Measurements from ENCODE around the gene DSN1. TPM values are rescaled to one million over a fixed set of nuclear protein-coding genes. Genes with fewer than 3 reads are reported as not detected.

The DSN1 gene
- total and polyA plus RNA-seq, 10 of the 15 experiments (the other 5 are each of a cell fraction or from before 2014, with no cell fraction given), result 15.3 to 33.1 (median 21.7) TPM

DNA sequence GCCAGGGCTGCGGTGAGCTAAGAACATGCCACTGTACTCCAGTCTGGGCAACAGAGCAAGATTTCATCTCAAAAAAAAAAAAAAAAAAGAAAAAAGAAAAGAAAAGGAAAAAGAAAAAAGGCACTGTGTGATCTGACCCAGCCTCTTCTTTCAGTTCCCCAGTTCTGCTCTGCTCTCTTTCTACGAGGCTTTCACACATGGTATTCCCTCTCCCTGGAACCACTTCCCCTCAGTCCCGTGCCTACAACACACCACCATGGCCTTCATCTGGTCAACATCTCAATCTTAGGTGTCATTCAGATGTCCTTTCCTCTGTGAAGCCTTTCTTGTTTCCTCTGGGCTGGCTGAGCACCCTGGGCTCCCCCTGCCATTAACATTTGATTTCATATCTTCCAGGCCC lies 2.3 kb upstream of the DSN1 start:
- POLR2A ChIA-PET, result interaction anchor here (0.6 kb wide), 1 partner anchor 82 kb away, joined by 5 read pairs; no protein-coding TSS in a partner anchor
- Histone ChIP-seq H4K20me1 (ENCODE audit: control insufficient read depth, insufficient read depth) (no peaks in the 10 kb centered on the region), H3K4me2 (ENCODE audit: control insufficient read depth, insufficient read depth) (no peak overlapping the region), H3K27ac (ENCODE audit: control insufficient read depth, insufficient read depth) (no peak overlapping the region), H3K4me3 (no peak overlapping the region), H3K36me3 (ENCODE audit: control insufficient read depth in 2 of 2, insufficient read depth in 2 of 2, low read length in 1 of 2) (no peaks in the 10 kb centered on the region), H3K79me2 (ENCODE audit: control insufficient read depth, insufficient read depth, low read length) (peaks cover 10% of the 10 kb centered on the region), H3K4me1 (ENCODE audit: control insufficient read depth, insufficient read depth, low read length) (peaks cover 35% of the 10 kb centered on the region), H3K9ac (ENCODE audit: control insufficient read depth, insufficient read depth, low read length) (no peak overlapping the region), H3K9me3 (replicated peaks; ENCODE audit: control insufficient read depth, insufficient read depth, low read length) (no peaks in the 10 kb centered on the region), H2AFZ (ENCODE audit: control insufficient read depth, low read depth, low read length) (no peak overlapping the region), H3K27me3 (replicated peaks in 1 of 2; ENCODE audit: control insufficient read depth in 2 of 2, insufficient read depth in 2 of 2, low read length in 1 of 2) (no peaks in the 10 kb centered on the region)
- WGBS (ENCODE audit: insufficient coverage, insufficient replicate concordance, low lambda C conversion rate, missing lambda C conversion rate), result 58% methylated on average over 3 of the region's 3 CpGs
- DNase-seq (ENCODE audit: low read depth, low spot score) (no peak), FAIRE-seq (no peak), ATAC-seq (no peak)
- intact Hi-C loops (cut with micrococcal nuclease; ENCODE audit: unreplicated experiment), result no loop called here
- CTCF ChIA-PET, result interaction anchor here (3.8 kb wide), 1 partner anchor 18 kb away, joined by 32 read pairs; no protein-coding TSS in a partner anchor
- RAD21 ChIA-PET (ENCODE audit: unreplicated experiment), result no interaction called here
- SMC1A ChIA-PET (ENCODE audit: uncharacterized antibody, unreplicated experiment), result interaction anchor here (0.7 kb wide), 1 partner anchor 17 kb away, joined by 3 read pairs; no protein-coding TSS in a partner anchor
- in situ Hi-C loops (cut with MboI), result no loop called here
- no TSS peak for BruUV-seq (replicated peaks)
- TF ChIP-seq YY1 (IDR thresholded peaks at IDR 0.05; ENCODE audit: low read depth, low read length) (no peak), ZNF274 (IDR thresholded peaks at IDR 0.05; ENCODE audit: insufficient read depth, insufficient read length) (no peak), RAD21 (IDR thresholded peaks at IDR 0.05; ENCODE audit: insufficient read depth, low read depth, low read length) (no peak), BHLHE40 (IDR thresholded peaks at IDR 0.05; ENCODE audit: borderline replicate concordance in 1 of 2, low read depth in 2 of 2, low read length in 1 of 2) (peak; percentile 24 to 50; a peak in 1 of 4 replicates), ATF7 (IDR thresholded peaks at IDR 0.05; ENCODE audit: low read depth) (no peak), IKZF2 (IDR thresholded peaks at IDR 0.05) (peak; percentile 19 to 46; a peak in 1 of 4 replicates), SPI1 (IDR thresholded peaks at IDR 0.05; ENCODE audit: borderline replicate concordance, insufficient read depth, low read depth, low read length) (peak; percentile 52; the same call in 1 of the 2 replicates)

GRCh38 chr20:36775196-36775595 lies 1.6 kb upstream of the DSN1 start:
- SMC1A ChIA-PET (ENCODE audit: uncharacterized antibody, unreplicated experiment), result no interaction called here
- peaks cover 10% of the 10 kb centered on the region for H3K79me2 ChIP-seq (ENCODE audit: control insufficient read depth, insufficient read depth, low read length)
- H2AFZ ChIP-seq (ENCODE audit: control insufficient read depth, low read depth, low read length), result no peak overlapping the region
- BruUV-seq (replicated peaks), result no TSS peak
- H3K27me3 ChIP-seq (replicated peaks in 1 of 2; ENCODE audit: control insufficient read depth in 2 of 2, insufficient read depth in 2 of 2, low read length in 1 of 2), result no peaks in the 10 kb centered on the region
- DNase-seq (ENCODE audit: low read depth, low spot score) (no peak), FAIRE-seq (no peak), ATAC-seq (no peak)
- POLR2A ChIA-PET, result interaction anchor here (0.5 to 0.6 kb wide), 2 partner anchors 36 to 81 kb away, joined by 5 to 7 read pairs; no protein-coding TSS in a partner anchor
- intact Hi-C loops (cut with micrococcal nuclease; ENCODE audit: unreplicated experiment) (no loop called here), in situ Hi-C loops (cut with MboI) (no loop called here)
- WGBS (ENCODE audit: insufficient coverage, insufficient replicate concordance, low lambda C conversion rate, missing lambda C conversion rate), result 100% methylated on average over 2 of the region's 2 CpGs
- peaks cover 35% of the 10 kb centered on the region for H3K4me1 ChIP-seq (ENCODE audit: control insufficient read depth, insufficient read depth, low read length)
- H3K4me2 ChIP-seq (ENCODE audit: control insufficient read depth, insufficient read depth), result no peak overlapping the region
- no peak overlapping the region for H3K27ac ChIP-seq (ENCODE audit: control insufficient read depth, insufficient read depth)
- H4K20me1 ChIP-seq (ENCODE audit: control insufficient read depth, insufficient read depth), result no peaks in the 10 kb centered on the region
- H3K4me3 ChIP-seq, result no peak overlapping the region
- H3K36me3 ChIP-seq (ENCODE audit: control insufficient read depth in 2 of 2, insufficient read depth in 2 of 2, low read length in 1 of 2), result no peaks in the 10 kb centered on the region; a peak in 1 of 4 replicates
- RAD21 ChIA-PET (ENCODE audit: unreplicated experiment), result interaction anchor here (2.1 kb wide), 1 partner anchor 92 kb away, joined by 7 read pairs; no protein-coding TSS in a partner anchor
- H3K9me3 ChIP-seq (replicated peaks; ENCODE audit: control insufficient read depth, insufficient read depth, low read length), result no peaks in the 10 kb centered on the region
- no peak overlapping the region for H3K9ac ChIP-seq (ENCODE audit: control insufficient read depth, insufficient read depth, low read length)
- CTCF ChIA-PET, result interaction anchor here (1.0 to 3.8 kb wide), 4 partner anchors 17 to 60 kb away, joined by 4 to 32 read pairs (median 12); partner anchors contain the start of gene NDRG3
- no peak for TF ChIP-seq ZZZ3 (IDR thresholded peaks at IDR 0.05; ENCODE audit: control insufficient read depth, insufficient read length, low read depth)
- no peak for TF ChIP-seq IKZF2 (IDR thresholded peaks at IDR 0.05)
- TF ChIP-seq, protein P1, sequence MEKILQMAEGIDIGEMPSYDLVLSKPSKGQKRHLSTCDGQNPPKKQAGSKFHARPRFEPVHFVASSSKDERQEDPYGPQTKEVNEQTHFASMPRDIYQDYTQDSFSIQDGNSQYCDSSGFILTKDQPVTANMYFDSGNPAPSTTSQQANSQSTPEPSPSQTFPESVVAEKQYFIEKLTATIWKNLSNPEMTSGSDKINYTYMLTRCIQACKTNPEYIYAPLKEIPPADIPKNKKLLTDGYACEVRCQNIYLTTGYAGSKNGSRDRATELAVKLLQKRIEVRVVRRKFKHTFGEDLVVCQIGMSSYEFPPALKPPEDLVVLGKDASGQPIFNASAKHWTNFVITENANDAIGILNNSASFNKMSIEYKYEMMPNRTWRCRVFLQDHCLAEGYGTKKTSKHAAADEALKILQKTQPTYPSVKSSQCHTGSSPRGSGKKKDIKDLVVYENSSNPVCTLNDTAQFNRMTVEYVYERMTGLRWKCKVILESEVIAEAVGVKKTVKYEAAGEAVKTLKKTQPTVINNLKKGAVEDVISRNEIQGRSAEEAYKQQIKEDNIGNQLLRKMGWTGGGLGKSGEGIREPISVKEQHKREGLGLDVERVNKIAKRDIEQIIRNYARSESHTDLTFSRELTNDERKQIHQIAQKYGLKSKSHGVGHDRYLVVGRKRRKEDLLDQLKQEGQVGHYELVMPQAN (conservative IDR thresholded peaks at IDR 0.05), result no peak
- TF ChIP-seq, protein P2, sequence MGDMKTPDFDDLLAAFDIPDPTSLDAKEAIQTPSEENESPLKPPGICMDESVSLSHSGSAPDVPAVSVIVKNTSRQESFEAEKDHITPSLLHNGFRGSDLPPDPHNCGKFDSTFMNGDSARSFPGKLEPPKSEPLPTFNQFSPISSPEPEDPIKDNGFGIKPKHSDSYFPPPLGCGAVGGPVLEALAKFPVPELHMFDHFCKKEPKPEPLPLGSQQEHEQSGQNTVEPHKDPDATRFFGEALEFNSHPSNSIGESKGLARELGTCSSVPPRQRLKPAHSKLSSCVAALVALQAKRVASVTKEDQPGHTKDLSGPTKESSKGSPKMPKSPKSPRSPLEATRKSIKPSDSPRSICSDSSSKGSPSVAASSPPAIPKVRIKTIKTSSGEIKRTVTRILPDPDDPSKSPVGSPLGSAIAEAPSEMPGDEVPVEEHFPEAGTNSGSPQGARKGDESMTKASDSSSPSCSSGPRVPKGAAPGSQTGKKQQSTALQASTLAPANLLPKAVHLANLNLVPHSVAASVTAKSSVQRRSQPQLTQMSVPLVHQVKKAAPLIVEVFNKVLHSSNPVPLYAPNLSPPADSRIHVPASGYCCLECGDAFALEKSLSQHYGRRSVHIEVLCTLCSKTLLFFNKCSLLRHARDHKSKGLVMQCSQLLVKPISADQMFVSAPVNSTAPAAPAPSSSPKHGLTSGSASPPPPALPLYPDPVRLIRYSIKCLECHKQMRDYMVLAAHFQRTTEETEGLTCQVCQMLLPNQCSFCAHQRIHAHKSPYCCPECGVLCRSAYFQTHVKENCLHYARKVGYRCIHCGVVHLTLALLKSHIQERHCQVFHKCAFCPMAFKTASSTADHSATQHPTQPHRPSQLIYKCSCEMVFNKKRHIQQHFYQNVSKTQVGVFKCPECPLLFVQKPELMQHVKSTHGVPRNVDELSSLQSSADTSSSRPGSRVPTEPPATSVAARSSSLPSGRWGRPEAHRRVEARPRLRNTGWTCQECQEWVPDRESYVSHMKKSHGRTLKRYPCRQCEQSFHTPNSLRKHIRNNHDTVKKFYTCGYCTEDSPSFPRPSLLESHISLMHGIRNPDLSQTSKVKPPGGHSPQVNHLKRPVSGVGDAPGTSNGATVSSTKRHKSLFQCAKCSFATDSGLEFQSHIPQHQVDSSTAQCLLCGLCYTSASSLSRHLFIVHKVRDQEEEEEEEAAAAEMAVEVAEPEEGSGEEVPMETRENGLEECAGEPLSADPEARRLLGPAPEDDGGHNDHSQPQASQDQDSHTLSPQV (IDR thresholded peaks at IDR 0.05), result no peak
- no peak for TF ChIP-seq TBL1XR1 (IDR thresholded peaks at IDR 0.05; ENCODE audit: low read depth, low read length)
